Subcutaneous preadipocyte (primary cell): ENCODE results near the gene BPNT1. TPM values are rescaled to one million over a fixed set of nuclear protein-coding genes. Genes with fewer than 3 reads are reported as not detected.

ENCODE experiments used
- small RNA-seq: library from RNA; depleted of rRNA; stranded (forward); fragments of <200 nt; gene quantifications from one replicate; pipeline ENCODE3, GENCODE V24; 2012
- total RNA-seq: library from RNA; depleted of rRNA; stranded (reverse); fragments of >200 nt; gene quantifications from 2 replicates; pipeline ENCODE4 v1.2.3, GENCODE V29; 2012

BPNT1 gene, protein sequence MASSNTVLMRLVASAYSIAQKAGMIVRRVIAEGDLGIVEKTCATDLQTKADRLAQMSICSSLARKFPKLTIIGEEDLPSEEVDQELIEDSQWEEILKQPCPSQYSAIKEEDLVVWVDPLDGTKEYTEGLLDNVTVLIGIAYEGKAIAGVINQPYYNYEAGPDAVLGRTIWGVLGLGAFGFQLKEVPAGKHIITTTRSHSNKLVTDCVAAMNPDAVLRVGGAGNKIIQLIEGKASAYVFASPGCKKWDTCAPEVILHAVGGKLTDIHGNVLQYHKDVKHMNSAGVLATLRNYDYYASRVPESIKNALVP
- total RNA-seq = 16.9 and 22.3 TPM in 2 replicates

DNA sequence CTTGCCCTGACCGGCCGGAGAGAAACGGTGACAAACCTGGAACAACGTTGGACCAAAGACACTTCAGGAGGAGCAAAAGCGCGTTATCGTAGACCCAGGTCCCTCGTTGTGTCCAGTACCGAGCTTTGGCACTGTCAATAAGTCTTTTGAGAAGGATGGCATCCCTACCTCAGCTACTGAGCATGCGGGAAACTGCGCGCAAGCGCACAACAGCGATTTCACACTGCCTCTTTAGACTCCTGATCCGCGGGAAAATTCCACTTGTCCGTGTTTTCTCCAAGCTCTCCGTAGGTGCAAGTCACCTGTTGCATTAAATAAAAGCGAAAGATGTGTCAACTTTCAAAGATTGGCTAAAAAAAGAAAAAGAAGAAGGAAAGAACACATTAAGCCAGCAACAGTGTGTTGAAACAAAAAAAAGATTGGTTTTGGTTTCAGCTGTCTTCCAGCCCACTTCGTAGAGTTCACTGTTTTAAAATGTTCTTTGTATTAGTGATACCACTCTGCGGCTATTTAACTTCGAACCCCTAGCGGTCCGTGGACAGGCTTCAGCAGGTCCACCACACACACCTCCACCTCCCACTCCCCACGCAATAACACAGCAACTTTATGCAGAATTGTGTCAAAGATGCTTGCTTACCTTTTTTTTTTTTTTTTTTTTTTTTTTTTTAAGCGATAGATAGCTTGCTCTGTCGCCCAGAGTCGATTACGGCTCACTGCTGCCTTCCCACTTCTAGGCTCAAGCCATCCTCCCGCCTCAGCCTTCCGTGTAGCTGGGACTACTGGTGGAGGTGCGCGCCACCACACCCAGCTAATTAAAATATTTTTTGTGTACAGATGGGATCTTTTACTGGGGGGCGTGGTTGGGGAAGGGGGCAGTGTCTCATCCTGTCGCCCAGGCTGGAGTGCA, at the start of gene BPNT1:
Gene BPNT1, minus strand, starts transcription at position 139 of the 907 bp plus-strand sequence. CDS start 9,942 bp downstream, outside the sequence.

DNA sequence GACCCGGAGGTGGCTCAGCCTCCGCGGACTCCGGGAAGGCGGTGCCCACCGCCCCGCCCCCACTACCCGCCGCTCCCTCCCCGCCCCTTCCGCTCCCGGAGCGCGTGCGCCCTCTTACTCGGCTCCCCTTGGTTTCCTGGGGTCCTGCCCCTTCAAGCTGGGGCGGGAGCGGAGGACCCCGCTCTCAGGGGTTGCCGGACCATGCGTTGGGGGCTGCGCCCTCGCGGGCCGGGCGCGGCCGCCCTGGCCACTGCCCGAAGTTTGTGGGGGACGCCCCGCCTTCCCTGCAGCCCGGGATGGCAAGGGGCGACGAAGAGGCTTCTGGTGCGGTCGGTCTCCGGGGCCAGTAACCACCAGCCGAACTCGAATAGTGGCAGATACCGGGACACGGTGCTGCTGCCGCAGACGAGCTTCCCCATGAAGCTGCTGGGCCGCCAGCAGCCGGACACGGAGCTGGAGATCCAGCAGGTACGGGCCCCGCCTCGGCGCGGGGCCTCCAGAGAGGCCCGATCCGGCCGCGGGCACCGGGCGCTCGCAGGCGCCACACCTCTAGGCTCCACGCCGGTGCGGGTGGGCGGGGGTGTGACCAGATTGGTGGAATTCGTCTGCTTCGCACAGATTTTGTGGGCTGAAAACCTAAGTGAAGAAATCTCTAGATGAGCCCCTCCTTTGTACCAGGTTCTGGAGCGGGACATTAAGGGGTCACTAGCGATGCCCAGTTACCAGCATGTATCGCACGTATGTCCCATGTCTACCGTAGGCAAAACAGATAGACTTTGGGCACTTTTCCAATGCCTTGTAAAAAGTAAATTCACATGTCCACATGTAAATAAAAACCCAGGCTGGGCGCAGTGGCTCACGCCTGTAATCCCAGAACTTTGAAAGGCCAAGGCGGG, 4.7 kb upstream of the BPNT1 start, which contains the start of gene IARS2:
Gene IARS2, plus strand, starts transcription at position 117 of the 896 bp plus-strand sequence. Its CDS starts 85 bp downstream, at position 202.

DNA sequence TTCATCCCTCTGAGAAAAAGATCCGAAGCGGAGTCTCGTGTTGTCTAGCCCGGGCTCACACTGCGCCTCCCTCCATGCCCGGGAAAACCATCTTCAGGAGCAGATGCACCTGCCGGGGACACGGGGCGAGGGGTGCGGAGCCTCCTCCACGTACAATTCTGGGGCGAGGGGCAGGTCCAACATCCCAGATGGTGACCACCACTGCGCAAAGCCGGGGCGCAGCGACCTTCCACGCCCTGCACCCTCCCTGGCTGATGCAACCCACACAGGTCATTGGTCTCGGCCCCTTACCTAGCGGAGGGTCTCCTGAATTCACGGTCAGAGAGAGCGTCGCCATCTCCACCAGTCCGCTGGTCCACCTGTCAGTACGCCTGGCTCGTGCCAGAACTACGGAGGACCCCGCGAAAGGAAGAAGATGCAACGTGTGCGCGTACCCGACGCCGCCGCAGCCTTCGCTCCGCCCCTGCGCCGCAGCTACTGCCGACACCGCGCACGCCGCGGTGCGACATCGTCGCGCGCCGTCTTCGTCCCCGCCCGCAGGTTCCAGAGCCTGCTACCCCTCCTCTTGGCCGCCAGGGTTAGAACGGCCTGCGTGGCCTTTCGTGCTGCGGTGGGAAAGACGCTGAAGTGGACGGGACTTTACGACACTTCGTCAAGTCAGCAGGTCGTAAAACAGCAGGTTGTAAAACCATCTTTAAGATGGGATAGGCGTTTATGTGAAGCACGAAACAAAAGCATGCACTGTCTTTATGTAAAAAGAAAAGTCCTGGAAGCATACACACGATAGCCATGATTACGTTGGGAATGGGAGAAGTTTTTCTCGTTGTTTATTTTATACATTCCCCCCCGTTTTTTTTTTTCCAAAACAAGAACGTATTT, 43.3 kb downstream of the BPNT1 start, which contains the start of gene EPRS1:
Gene EPRS1, minus strand, starts transcription at position 454 of the 879 bp plus-strand sequence. Its CDS starts 117 bp downstream, at position 337.

Small RNA genes within 50 kb of the gene (small RNA-seq; reads per million reads assigned to genes)
- 0.25 reads per million for gene MIR194-1
- 0.27 reads per million, percentile 5 among the genes with 10 or more reads in this experiment for gene MIR215

Other genes starting within 250 kb of the BPNT1 start
- gene SLC30A10, start 161.2 kb downstream of the BPNT1 start, total RNA-seq = not detected in 2 replicates
- 135 and 182 TPM in 2 replicates for gene EPRS1, start 43.3 kb downstream of the BPNT1 start, total RNA-seq
- gene IARS2, start 4.3 kb upstream of the BPNT1 start, total RNA-seq = 81.6 and 108 TPM in 2 replicates
- gene RAB3GAP2, start 182.7 kb upstream of the BPNT1 start, total RNA-seq = 30.9 and 36.2 TPM in 2 replicates